Heart left ventricle (tissue), 16 donors: ENCODE measurements around the gene PSKH1. TPM values are rescaled to one million over a fixed set of nuclear protein-coding genes. Genes with fewer than 3 reads are reported as not detected.
A peak's percentile ranks its signal among the peaks of the same experiment; 100 is the strongest.

ENCODE experiments used
- ATAC-seq, 4 donors: fragments of 200-7000 bp; cut with Tn5 transposase; one replicate each; pipeline ENCODE4 v1.9.1; 2020 to 2022; ENCODE audit warnings: moderate library complexity in 4 of 4, mild to moderate bottlenecking in 3 of 4, moderate number of reproducible peaks in 1 of 4
- DNase-seq, 5 donors: peaks; one replicate each; pipeline ENCODE4 v3.0.0-alpha.2; 2020
- H3K27ac ChIP-seq, 12 donors: fragments of 200-600 bp; sonication (generic) in 4 of 12; one replicate each; pipeline versions ENCODE4 v1.5.0 to v1.8.0; 2016 to 2022; ENCODE audit warnings: mild to moderate bottlenecking in 2 of 12
- H3K27me3 ChIP-seq, 9 donors: fragments of 200-600 bp; sonication (generic) in 2 of 9; one replicate each; pipeline versions ENCODE4 v1.5.1 to v1.8.0; 2016 to 2022; ENCODE audit warnings: mild to moderate bottlenecking in 3 of 9
- H3K36me3 ChIP-seq, 9 donors: fragments of 200-600 bp; sonication (generic) in 2 of 9; one replicate each; pipeline versions ENCODE4 v1.5.0 to v1.8.0; 2018 to 2022; ENCODE audit warnings: mild to moderate bottlenecking in 2 of 9
- H3K4me1 ChIP-seq, 12 donors: fragments of 200-600 bp; sonication (generic) in 4 of 12; one replicate each; pipeline versions ENCODE4 v1.5.0 to v1.8.0; 2016 to 2022; ENCODE audit warnings: mild to moderate bottlenecking in 3 of 12
- H3K4me3 ChIP-seq, 12 donors: fragments of 200-600 bp; sonication (generic) in 4 of 12; one replicate each; pipeline versions ENCODE4 v1.5.0 to v1.8.0; 2017 to 2022; ENCODE audit warnings: mild to moderate bottlenecking in 9 of 12, moderate library complexity in 4 of 12
- H3K9me3 ChIP-seq, 12 donors: fragments of 200-600 bp; sonication (generic) in 4 of 12; one replicate each; pipeline versions ENCODE4 v1.5.0 to v1.8.0; 2016 to 2022; ENCODE audit warnings: mild to moderate bottlenecking in 1 of 12
- CTCF ChIP-seq, 12 donors: fragments of 200-600 bp; sonication (generic) in 4 of 12; IDR thresholded peaks; one replicate each; pipeline versions ENCODE4 v1.5.0 to v1.8.0; 2018 to 2022; ENCODE audit warnings: antibody characterized with exemption in 12 of 12, mild to moderate bottlenecking in 5 of 12
- POLR2A ChIP-seq, 2 donors: fragments of 450-650 bp; IDR thresholded peaks; one replicate each; pipeline ENCODE4 v1.6.1; 2017; ENCODE audit warnings: antibody characterized with exemption in 2 of 2, mild to moderate bottlenecking in 2 of 2, moderate library complexity in 2 of 2
- WGBS, 4 donors: extraction: QIAGEN DNeasy Blood & Tissue Kit in 2 of 4; methylation state at CpG; one replicate each; pipeline versions ENCODE4 v1.1.5 to v1.1.7; 2013 to 2018; 5-methylcytosine and 5-hydroxymethylcytosine counted together
- intact Hi-C, 10 donors: fragments of 100-400 bp; cut with DNase I; formaldehyde crosslinking; loops; one replicate each; pipeline versions ENCODE4 v1.11.1 to v1.14.2; 2022
- polyA plus RNA-seq, 2 donors: library from polyadenylated mRNA; stranded (reverse); fragments of 200-250 nt; gene quantifications; one replicate each; pipeline ENCODE4 v1.2.3, GENCODE V29; 2013
- total RNA-seq, 9 donors: library from RNA; depleted of rRNA in 2 of 9; stranded (reverse); fragments of >200 nt in 2 of 9; fragmentation: NEBNext Ultra II Directional in 3 of 9; extraction: Animal tissue kit (Norgen Biotek cat#: 25700) in 3 of 9; gene quantifications; one replicate each; pipeline versions ENCODE4 v1.1.0 to v1.2.4, GENCODE V29; 2016 to 2023
- donor health status: ischemic (EF 13 %, LVEDD 7.1; RV severe dilation, severe dysfunction).
- donor health status: healthy with polysubstance abuse.
- donor health status: DM: no; HTN: yes; CAD: no.
- donor health status: DM: no; HTN: no; CAD: no.
- donor health status: ischemic (EF 25% LVEDD 6.9; RV normal size, moderate dysfunction).
- donor health status: ischemic (EF 25% LVEDD 5.7; RV mildly dilated, moderate dysfunction).
- donor health status: healthy.
- donor health status: DM: yes; HTN: yes; CAD: no.
- donor health status: ischemic (EF 35%, LVEDD 5.7; RV mildly dilated, moderate dysfunction).
- donor health status: nonischemic (EF 11% LVEDD 7.7; RV severe dilation, severe dysfunction).
- donor health status: DM: yes; HTN: yes; CAD: no.
- donor health status: PGD.
- donor health status: ischemic (EF 29% LVEDD 5.4; RV normal size, mild dysfunction).
- donor health status: nonischemic (EF 23%, LVEDD 6.1; RV moderate dilation, normal function).

The PSKH1 gene
- total and polyA plus RNA-seq, 11 donors: 16.3 to 36.9 (median 21.6) TPM

GRCh38 chr16:67942510-67943255, 49.6 kb downstream of the PSKH1 start:
- WGBS, 4 donors: 69 to 82% (median 74%) methylated on average over 20 to 27 of the region's 27 CpGs
- DNase-seq: peak in 3 of 5 donors; percentile 57 to 73 (median 66)

GRCh38 chr16:67943256-67943618, 50.2 kb downstream of the PSKH1 start:
- Histone ChIP-seq H3K4me3 (no peak overlapping the region), H3K27me3 (no peaks in the 10 kb centered on the region), H3K9me3 (no peaks in the 10 kb centered on the region), H3K36me3 (peaks cover 15 to 94% (median 88%) of the 10 kb centered on the region in 9 donors), H3K4me1 (peaks cover 4 to 71% (median 32%) of the 10 kb centered on the region in 12 donors), H3K27ac (peak overlapping the region in 11 of 12 donors; percentile 25 to 89 (median 68))
- ATAC-seq: no peak
- intact Hi-C loops: loop anchor here in 2 of 10 donors (5.0 kb wide), 2 partner anchors 79 to 99 kb away; partner anchors contain the start of genes DDX28 (in 1 of the 2) and DUS2 (in 1 of the 2)
- TF ChIP-seq CTCF (IDR thresholded peaks at IDR 0.05) (no peak), POLR2A (IDR thresholded peaks at IDR 0.05) (no peak)
- WGBS, 4 donors: 77 to 93% (median 88%) methylated on average over 3 to 6 of the region's 6 CpGs
- no peak for DNase-seq

More at GRCh38 chr16:67942510-67943255, 49.6 kb downstream of the PSKH1 start:
- peaks cover 4 to 69% (median 33%) of the 10 kb centered on the region in 12 donors for H3K4me1 ChIP-seq
- no peaks in the 10 kb centered on the region for H3K9me3 ChIP-seq
- TF ChIP-seq POLR2A (IDR thresholded peaks at IDR 0.05): no peak
- peak overlapping the region in 7 of 12 donors; percentile 14 to 89 (median 30) for H3K27ac ChIP-seq
- ATAC-seq: peak in 3 of 4 donors; percentile 1 to 7 (median 1)
- intact Hi-C loops: loop anchor here in 2 of 10 donors (5.0 kb wide), 2 partner anchors 80 to 100 kb away; partner anchors contain the start of genes DDX28 (in 1 of the 2) and DUS2 (in 1 of the 2)
- H3K4me3 ChIP-seq: no peak overlapping the region
- peaks cover 11 to 88% (median 82%) of the 10 kb centered on the region in 9 donors for H3K36me3 ChIP-seq
- H3K27me3 ChIP-seq: no peaks in the 10 kb centered on the region

- no peaks in the 10 kb centered on the region for H3K27me3 ChIP-seq
- H3K9me3 ChIP-seq: no peaks in the 10 kb centered on the region
- no peak within 1 kb of the TSS for H3K4me3 ChIP-seq
- peak; percentile 48 to 63 (median 58) for ATAC-seq
- peaks cover 15 to 98% (median 94%) of the 10 kb centered on the region in 9 donors for H3K36me3 ChIP-seq
- peaks cover 4 to 71% (median 32%) of the 10 kb centered on the region in 12 donors for H3K4me1 ChIP-seq
- intact Hi-C loops: loop anchor here in 2 of 10 donors (5.0 kb wide), 2 partner anchors 78 to 98 kb away; partner anchors contain the start of genes DDX28 (in 1 of the 2) and DUS2 (in 1 of the 2)
- DNase-seq: peak; percentile 65 to 77 (median 66)
- peak in 1 of 2 donors; percentile 36 for TF ChIP-seq POLR2A (IDR thresholded peaks at IDR 0.05)
- peak in 1 of 12 donors; percentile 8 for TF ChIP-seq CTCF (IDR thresholded peaks at IDR 0.05)
- WGBS, 4 donors: 47 to 63% (median 52%) methylated on average over 18 to 23 of the region's 23 CpGs
- peak within 1 kb of the TSS; percentile 25 to 89 (median 66) for H3K27ac ChIP-seq
Measured at GRCh38 chr16:67943619-67944504, 50.8 kb downstream of the PSKH1 start, which contains the start of gene LCAT. Gene LCAT, minus strand, starts transcription at chr16:67944120. Its CDS starts 19 bp downstream, at chr16:67944101.

- Histone ChIP-seq H3K4me3 (no peak overlapping the region), H3K27ac (peak overlapping the region in 11 of 12 donors; percentile 47 to 89 (median 68)), H3K4me1 (peaks cover 4 to 66% (median 32%) of the 10 kb centered on the region in 12 donors), H3K9me3 (no peaks in the 10 kb centered on the region), H3K36me3 (peaks cover 15 to 99% (median 96%) of the 10 kb centered on the region in 9 donors), H3K27me3 (no peaks in the 10 kb centered on the region)
- DNase-seq (no peak), ATAC-seq (no peak)
- TF ChIP-seq CTCF (IDR thresholded peaks at IDR 0.05) (no peak), POLR2A (IDR thresholded peaks at IDR 0.05) (no peak)
- WGBS, 4 donors: 84 to 87% (median 86%) methylated on average over 13 to 24 of the region's 24 CpGs
- intact Hi-C loops: loop anchor here in 2 of 10 donors (5.0 kb wide), 2 partner anchors 77 to 97 kb away; partner anchors contain the start of genes DDX28 (in 1 of the 2) and DUS2 (in 1 of the 2)
Measured at GRCh38 chr16:67944690-67945391, 51.8 kb downstream of the PSKH1 start.
